SIG-M5 treated with dmso at 0.1 percent for 504 hours (cell line): ENCODE results near the gene PPP2R1A.
"Not testable (repeated sequence)": the region's sequence is repeated elsewhere in the genome, so short reads cannot be mapped to it uniquely, and the experiment has no call there.

Source experiments
- DNase-seq: peaks from one replicate; lab custom pipeline; 2025; ENCODE audit not compliant: unreplicated experiment; lab: John Stamatoyannopoulos, UW

The PPP2R1A gene

GRCh38 chr19:52200044-52200443 is 10.2 kb downstream of the PPP2R1A start:
- DNase-seq = no peak

DNA sequence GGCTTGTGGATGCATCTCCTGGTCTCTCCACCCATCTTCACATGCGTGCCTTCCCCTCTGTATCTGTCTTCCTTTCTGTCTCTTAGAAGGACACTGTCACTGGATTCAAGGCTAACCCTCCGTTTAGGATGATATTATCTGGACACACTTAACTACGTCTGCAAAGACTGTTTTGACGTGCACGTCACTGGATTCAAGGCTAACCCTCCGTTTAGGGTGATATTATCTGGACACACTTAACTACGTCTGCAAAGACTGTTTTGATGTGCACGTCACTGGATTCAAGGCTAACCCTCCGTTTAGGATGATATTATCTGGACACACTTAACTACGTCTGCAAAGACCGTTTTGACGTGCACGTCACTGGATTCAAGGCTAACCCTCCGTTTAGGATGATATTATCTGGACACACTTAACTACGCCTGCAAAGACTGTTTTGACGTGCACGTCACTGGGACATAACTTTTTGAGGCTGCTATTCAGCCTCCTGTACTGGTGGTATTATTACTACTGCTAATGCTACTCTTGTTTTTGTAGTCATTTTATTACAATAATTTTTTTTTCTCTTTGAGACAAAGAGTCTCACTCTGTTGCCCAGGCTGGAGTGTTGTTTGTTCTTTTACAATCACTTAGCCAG is 11.0 kb downstream of the PPP2R1A start:
- DNase-seq = not testable (repeated sequence)

DNA sequence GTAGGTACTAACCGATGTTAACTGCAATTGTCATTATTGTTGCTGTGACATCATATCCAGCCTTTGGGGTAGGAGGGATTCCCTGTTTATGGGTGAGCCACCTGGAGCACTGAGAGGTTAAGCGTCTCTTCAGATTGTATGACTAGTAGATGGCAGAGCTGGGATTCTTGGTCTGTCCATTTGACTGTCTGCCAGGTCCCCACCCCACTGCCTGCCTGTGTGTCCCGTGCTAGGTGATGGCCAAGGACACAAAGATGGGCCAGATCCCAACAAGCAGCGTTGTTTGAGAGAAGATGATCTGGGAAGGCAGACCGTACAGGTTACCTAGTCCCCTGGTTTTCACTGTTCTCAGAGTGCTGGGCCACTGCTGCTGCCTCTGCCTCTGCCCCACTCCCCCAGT is 16.6 kb downstream of the PPP2R1A start:
- DNase-seq = no peak

GRCh38 chr19:52211203-52211602 is 21.4 kb downstream of the PPP2R1A start:
- DNase-seq = no peak

- DNase-seq = no peak
Observed at GRCh38 chr19:52211926-52212571, 22.2 kb downstream of the PPP2R1A start.

- DNase-seq = no peak
Observed at GRCh38 chr19:52212572-52213255, 22.9 kb downstream of the PPP2R1A start.

- no peak for DNase-seq
Observed at GRCh38 chr19:52214241-52214640, 24.4 kb downstream of the PPP2R1A start.

DNA sequence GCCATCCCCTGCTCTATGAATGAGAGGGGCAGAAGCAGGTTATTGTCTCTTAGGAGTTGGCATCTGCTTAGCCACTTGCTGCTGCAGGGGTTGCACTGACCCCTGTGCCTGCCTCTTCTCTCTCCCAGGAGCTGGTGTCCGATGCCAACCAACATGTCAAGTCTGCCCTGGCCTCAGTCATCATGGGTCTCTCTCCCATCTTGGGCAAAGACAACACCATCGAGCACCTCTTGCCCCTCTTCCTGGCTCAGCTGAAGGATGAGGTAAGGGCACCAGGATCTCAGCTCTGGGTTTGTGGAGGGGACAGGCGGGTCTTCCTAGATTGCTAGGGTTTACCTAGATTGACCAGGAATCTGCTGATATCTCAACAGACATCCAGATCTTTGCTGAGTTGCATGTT is 26.5 kb downstream of the PPP2R1A start:
- no peak for DNase-seq

DNA sequence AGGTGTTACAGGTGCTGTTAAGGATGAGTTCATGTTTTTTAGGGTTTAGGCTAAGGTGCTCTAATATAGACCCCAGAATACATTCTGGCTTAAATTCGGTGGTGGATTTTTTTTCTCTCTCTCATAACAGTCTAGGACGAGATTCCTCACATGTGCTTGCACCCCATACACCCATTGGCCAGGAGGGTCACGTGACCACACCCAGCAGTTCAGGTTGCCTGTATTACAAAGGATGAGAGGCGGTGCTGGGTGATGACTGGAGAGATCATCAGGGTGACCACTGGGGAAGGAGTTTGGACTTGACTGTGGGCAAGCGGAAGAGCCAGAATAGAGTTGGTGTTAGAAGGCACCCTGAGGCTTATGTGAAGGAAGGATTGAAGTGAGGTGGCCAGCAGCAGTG is 27.7 kb downstream of the PPP2R1A start:
- DNase-seq = no peak

GRCh38 chr19:52219611-52220010 is 29.8 kb downstream of the PPP2R1A start:
- DNase-seq = no peak

GRCh38 chr19:52221031-52221430 is 31.2 kb downstream of the PPP2R1A start:
- no peak for DNase-seq

GRCh38 chr19:52221831-52222375 is 32.1 kb downstream of the PPP2R1A start:
- no peak for DNase-seq

DNA sequence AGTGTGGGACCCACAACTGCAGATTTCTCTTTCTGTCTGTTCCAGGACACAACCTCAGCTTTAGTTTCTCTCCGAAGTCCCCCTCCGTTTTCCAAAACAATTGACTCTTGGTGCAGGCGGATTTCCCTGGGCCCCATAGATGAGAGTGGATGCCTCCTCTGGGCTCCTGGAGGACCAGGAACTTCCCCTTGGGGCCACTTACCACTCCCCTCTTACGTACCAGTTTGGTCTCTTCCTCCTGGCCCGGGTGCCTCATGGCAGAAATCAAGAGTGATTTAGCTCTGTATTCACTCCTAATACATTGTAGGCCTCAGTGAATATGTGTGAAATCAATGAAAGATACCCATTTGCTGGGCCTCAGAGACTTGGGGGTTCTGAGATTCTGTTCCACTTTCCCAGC is 34.4 kb downstream of the PPP2R1A start:
- DNase-seq = no peak

- no peak for DNase-seq
Observed at GRCh38 chr19:52226652-52227051, 36.8 kb downstream of the PPP2R1A start.

GRCh38 chr19:52227196-52227940 is 37.5 kb downstream of the PPP2R1A start:
- DNase-seq = no peak

DNA sequence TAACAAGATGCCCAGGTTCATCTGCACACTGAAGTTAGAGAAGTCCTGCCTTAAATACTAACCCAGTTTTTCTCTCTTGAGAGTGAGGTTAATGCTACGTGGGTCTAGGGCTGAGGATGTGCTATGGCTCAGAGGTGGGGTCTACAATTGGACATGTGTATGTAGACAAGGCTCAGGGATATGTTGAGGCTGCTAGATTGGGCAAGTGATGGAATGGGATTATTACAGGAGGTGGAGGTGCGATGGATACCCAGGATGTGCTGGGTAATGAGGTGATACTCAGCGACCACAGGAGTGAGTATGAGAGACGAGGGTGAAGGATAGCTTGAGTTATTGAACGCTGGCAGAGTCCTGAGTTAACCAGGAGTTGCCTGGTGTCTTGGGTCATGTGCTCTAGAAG is 38.1 kb downstream of the PPP2R1A start:
- DNase-seq = no peak

- DNase-seq = no peak
Observed at GRCh38 chr19:52229524-52229923, 39.7 kb downstream of the PPP2R1A start.

- no peak for DNase-seq
Observed at GRCh38 chr19:52230685-52231084, 40.8 kb downstream of the PPP2R1A start.

DNA sequence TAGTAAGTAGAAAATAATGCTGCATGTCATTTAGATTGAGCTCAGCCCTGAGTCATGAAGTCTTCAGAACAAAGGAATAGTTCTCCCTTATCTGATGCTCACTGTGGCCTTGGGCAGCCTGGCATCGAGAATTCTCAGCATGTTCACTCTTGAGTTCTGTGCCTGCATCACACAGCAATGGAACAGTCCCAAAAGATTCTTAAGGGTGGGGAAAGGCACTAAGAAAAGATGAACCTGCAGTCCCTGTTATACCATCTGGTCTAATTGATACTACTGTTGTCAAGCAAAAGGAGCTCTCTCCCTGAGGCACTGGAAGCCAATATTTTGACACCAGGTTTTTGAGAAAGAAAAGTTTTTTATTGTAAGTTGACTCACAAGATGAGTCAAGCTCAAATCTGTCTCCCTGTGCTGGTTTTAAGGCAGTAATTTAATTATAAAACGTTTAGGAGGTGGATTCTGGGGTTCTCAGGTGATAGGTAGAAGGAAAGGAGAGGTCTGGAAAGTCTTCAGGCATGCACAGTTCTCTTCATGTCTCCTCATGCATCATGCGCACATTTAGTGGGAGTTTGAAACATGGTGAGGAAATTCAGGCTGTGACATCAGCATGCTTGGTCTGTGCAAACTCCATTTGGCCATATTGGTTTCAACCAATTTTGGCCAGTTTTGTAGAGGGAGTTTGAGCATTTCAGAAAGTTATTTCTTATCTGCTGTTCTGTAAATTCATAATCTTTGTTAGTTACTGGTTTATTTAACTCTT is 41.5 kb downstream of the PPP2R1A start:
- DNase-seq = no peak

DNA sequence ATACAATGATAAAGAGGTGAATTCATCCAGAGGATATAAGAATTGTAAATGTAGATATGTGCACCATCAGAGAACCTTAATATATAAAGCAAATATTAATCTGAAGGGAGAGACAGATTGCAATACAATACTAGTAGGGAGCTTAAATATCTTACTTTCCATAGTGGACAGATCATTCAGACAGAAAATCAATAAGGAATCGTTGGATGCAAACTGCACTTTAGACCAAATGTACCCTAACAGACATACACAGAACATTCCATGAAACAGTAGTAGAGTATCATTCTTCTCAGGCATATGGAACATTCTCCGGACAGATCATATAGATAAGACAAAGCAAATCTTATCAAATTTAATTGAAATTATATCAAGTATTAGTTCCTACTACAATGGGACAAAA is 44.6 kb downstream of the PPP2R1A start:
- no peak for DNase-seq

DNA sequence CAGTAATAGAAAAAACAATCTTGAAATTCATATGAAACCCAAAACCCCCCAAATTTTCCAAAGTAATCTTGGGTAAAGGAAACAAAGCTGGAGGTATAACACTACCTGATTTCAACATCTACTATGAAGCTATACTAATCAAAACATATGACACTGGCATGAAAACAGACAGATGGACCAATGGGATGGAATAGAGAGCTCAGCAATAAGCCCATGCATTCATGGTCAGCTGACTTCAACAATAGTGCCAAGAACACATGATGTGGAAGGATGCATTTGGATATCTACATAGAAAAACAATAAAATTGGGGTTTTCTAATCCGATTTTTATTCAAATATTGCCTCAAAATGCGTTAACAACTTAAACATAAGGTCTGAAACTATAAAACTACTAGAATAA is 47.3 kb downstream of the PPP2R1A start:
- no peak for DNase-seq
